ENCODE results near the gene DEK.
"Not testable (repeated sequence)": the region's sequence is repeated elsewhere in the genome, so short reads cannot be mapped to it uniquely, and the experiment has no call there.

DNA sequence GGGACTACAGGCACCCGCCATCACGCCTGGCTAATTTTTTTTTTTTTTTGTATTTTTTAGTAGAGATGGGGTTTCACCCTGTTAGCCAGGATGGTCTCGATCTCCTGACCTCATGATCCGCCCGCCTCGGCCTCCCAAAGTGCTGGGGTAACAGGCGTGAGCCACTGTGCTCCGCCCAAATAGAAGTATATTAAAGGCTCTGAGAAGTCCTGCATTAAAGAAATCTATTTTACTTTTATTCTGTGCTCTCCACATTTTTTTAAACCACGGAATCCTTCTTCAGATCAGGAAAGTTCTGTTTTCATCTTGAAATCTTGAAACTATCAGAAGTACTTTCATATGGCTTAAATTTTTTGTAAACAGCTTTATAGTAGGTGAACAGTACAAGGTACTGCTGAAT is 55.6 kb downstream of the DEK start:
- TF ChIP-seq POLR2A (IDR thresholded peaks at IDR 0.05): not testable (repeated sequence)
- TF ChIP-seq, protein P1, sequence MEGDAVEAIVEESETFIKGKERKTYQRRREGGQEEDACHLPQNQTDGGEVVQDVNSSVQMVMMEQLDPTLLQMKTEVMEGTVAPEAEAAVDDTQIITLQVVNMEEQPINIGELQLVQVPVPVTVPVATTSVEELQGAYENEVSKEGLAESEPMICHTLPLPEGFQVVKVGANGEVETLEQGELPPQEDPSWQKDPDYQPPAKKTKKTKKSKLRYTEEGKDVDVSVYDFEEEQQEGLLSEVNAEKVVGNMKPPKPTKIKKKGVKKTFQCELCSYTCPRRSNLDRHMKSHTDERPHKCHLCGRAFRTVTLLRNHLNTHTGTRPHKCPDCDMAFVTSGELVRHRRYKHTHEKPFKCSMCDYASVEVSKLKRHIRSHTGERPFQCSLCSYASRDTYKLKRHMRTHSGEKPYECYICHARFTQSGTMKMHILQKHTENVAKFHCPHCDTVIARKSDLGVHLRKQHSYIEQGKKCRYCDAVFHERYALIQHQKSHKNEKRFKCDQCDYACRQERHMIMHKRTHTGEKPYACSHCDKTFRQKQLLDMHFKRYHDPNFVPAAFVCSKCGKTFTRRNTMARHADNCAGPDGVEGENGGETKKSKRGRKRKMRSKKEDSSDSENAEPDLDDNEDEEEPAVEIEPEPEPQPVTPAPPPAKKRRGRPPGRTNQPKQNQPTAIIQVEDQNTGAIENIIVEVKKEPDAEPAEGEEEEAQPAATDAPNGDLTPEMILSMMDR (IDR thresholded peaks at IDR 0.05): not testable (repeated sequence)
